ENCODE results near the gene EGR2.

GRCh38 chr10:62804356-62805230, 11.6 kb downstream of the EGR2 start, which contains the start of gene ADO:
- 0 out of 2 replicates have a peak, but pooled peaks have one; percentile 49 for TF ChIP-seq POLR2A (IDR thresholded peaks at IDR 0.05; ENCODE audit: low read depth, low read length)
- no peak for TF ChIP-seq SPI1 (IDR thresholded peaks at IDR 0.05; ENCODE audit: low read depth, low read length)
- peak; percentile 69 for TF ChIP-seq POLR2AphosphoS5 (IDR thresholded peaks at IDR 0.05; ENCODE audit: low read depth, low read length)

All from GM12891 (cell line).